Osteocyte (in vitro differentiated cells): ENCODE data around the gene GFER. TPM values are rescaled to one million over a fixed set of nuclear protein-coding genes. Genes with fewer than 3 reads are reported as not detected.

Experiments
- DNase-seq: peaks from one replicate; pipeline ENCODE4 v3.0.0; 2021; ENCODE audit warnings: mixed read lengths; ENCODE audit not compliant: unreplicated experiment; ENCODE audit errors: extremely low spot score
- H3K27ac Mint-ChIP-seq: one replicate; pipeline ENCODE4 v1.8.0; 2021; ENCODE audit warnings: mild to moderate bottlenecking, mixed read lengths; ENCODE audit not compliant: unreplicated experiment
- H3K27me3 Mint-ChIP-seq: one replicate; pipeline ENCODE4 v1.8.0; 2021; ENCODE audit warnings: mixed read lengths; ENCODE audit not compliant: unreplicated experiment
- H3K36me3 Mint-ChIP-seq: one replicate; pipeline ENCODE4 v1.8.0; 2021; ENCODE audit warnings: mixed read lengths; ENCODE audit not compliant: unreplicated experiment
- H3K4me1 Mint-ChIP-seq: one replicate; pipeline ENCODE4 v1.8.0; 2021; ENCODE audit warnings: mixed read lengths; ENCODE audit not compliant: unreplicated experiment
- H3K4me3 Mint-ChIP-seq: one replicate; pipeline ENCODE4 v1.8.0; 2021; ENCODE audit warnings: mild to moderate bottlenecking, moderate library complexity, mixed read lengths; ENCODE audit not compliant: unreplicated experiment
- H3K9me3 Mint-ChIP-seq: one replicate; pipeline ENCODE4 v1.8.0; 2021; ENCODE audit warnings: mixed read lengths; ENCODE audit not compliant: unreplicated experiment
- total RNA-seq: library from RNA; stranded (reverse); gene quantifications from 2 replicates; pipeline ENCODE4 v1.2.1, GENCODE V29; 2021
- TF ChIP-seq, protein P1 (sequence below): fragments of 200-600 bp; sonication (generic); IDR thresholded peaks from 2 replicates; pipeline ENCODE4 v1.5.0; 2021; ENCODE audit warnings: antibody characterized with exemption, mild to moderate bottlenecking, moderate library complexity

GFER gene
- total RNA-seq, 1 donor from 2014 or later = 24.7 TPM

DNA sequence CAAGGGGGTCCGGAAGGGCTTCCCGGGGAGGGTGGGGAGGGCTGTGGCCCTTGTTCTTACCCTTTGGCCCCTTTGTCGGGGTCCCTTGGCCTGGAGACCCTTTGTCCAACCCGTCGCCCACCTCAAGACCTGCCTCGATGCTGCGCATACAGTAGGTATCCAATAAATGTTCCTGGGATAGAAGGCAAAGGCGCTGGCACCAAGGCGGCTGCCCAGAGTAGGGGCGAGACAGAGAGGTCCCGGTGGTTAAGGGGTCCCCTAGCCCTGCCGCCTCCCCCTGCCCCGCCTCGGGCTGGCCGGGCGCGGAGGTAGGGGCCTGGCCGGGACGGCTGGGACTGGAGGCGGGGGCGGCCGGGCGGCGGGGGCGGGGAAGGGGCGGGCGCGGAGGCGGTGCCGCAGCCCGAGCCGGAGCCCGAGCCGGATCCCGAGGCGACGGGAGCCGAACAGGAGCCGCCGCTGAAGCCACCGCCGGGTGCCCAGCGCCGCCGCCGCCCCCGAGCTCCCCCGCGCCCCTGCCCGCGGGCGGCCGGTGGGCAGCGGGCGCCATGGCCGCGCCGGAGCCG is 42.5 kb downstream of the GFER start, which contains the start of gene NHERF2:
Gene NHERF2, plus strand, starts transcription at position 442 of the 563 bp plus-strand sequence. Its CDS starts 104 bp downstream, at position 546.
- Mint-ChIP-seq H3K27me3 (peaks cover under 1% of the 10 kb centered on the region), H3K27ac (peak within 1 kb of the TSS; percentile 52), H3K4me3 (peak within 1 kb of the TSS; percentile 84), H3K9me3 (no peaks in the 10 kb centered on the region), H3K36me3 (peaks cover 1% of the 10 kb centered on the region), H3K4me1 (peaks cover 52% of the 10 kb centered on the region)
- DNase-seq = peak; percentile 85
- TF ChIP-seq, protein P1, sequence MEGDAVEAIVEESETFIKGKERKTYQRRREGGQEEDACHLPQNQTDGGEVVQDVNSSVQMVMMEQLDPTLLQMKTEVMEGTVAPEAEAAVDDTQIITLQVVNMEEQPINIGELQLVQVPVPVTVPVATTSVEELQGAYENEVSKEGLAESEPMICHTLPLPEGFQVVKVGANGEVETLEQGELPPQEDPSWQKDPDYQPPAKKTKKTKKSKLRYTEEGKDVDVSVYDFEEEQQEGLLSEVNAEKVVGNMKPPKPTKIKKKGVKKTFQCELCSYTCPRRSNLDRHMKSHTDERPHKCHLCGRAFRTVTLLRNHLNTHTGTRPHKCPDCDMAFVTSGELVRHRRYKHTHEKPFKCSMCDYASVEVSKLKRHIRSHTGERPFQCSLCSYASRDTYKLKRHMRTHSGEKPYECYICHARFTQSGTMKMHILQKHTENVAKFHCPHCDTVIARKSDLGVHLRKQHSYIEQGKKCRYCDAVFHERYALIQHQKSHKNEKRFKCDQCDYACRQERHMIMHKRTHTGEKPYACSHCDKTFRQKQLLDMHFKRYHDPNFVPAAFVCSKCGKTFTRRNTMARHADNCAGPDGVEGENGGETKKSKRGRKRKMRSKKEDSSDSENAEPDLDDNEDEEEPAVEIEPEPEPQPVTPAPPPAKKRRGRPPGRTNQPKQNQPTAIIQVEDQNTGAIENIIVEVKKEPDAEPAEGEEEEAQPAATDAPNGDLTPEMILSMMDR = no peak

DNA sequence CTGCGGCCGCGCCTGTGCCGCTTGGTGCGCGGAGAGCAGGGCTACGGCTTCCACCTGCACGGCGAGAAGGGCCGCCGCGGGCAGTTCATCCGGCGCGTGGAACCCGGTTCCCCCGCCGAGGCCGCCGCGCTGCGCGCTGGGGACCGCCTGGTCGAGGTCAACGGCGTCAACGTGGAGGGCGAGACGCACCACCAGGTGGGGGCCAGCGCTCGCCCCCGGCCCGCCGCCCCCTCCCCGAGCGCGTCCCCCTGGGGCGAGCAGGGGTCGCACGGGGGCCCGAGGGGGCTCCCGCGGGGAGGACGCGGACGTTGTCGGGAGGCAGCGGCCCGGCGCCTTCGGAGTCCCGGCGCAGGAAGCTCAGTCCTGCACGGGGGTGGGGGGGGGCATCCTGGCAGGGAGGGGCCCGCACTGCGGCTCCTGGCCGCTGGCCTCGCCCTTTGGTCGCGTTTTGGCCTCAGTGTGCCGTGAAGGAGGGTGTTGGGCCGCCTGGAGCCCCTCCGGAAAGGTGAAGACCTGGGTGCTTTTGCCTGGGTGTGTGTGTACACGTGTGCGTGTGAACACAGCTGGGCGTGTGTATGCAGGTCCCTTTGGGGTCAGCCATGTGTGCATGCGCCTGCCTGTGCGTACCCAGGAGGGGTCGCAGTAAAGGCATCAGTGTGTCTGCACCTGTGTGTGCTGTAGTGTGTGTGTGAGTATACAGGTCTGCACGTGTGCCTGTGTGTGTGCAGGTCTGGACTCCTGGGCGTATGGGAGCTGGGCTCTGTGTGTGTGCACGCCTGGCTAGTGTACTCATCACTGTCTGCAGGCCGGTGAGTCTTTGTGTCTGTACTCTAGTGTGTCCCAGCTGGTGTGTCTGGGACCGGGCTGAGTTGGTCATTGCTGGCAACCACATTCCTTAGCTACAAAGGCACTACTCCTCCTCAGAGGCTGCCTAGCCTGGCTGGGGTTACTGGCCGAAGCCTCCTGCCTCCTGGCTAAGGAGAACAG is 43.3 kb downstream of the GFER start:
- H3K27me3 Mint-ChIP-seq = no peaks in the 10 kb centered on the region
- DNase-seq = no peak
- H3K9me3 Mint-ChIP-seq = no peaks in the 10 kb centered on the region
- peaks cover 60% of the 10 kb centered on the region for H3K4me1 Mint-ChIP-seq
- H3K27ac Mint-ChIP-seq = peak overlapping the region; percentile 52
- peaks cover 1% of the 10 kb centered on the region for H3K36me3 Mint-ChIP-seq
- TF ChIP-seq, protein P1 = no peak
- peak overlapping the region; percentile 84 for H3K4me3 Mint-ChIP-seq

DNA sequence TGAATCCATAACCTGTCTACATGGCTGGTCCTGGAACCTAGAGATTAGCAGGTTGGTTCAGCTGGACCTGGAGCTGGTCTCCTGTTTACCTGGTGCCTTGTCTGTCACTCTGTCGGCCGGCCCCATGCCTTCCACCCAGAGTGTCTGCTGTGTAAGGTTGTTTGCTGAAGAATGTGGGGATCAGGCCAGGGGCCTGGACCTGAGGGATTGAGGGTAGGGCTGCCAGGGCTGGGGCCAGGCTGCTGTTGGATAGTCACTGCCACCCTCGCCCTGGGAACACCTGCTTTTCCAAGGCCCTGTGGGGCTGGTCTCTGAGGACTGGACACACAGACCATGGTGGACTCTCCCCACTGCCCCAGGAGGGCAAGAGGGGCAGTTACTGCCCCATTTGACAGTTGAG is 44.2 kb downstream of the GFER start:
- Mint-ChIP-seq H3K27me3 (no peaks in the 10 kb centered on the region), H3K4me1 (peaks cover 58% of the 10 kb centered on the region), H3K4me3 (peak overlapping the region; percentile 84)

DNA sequence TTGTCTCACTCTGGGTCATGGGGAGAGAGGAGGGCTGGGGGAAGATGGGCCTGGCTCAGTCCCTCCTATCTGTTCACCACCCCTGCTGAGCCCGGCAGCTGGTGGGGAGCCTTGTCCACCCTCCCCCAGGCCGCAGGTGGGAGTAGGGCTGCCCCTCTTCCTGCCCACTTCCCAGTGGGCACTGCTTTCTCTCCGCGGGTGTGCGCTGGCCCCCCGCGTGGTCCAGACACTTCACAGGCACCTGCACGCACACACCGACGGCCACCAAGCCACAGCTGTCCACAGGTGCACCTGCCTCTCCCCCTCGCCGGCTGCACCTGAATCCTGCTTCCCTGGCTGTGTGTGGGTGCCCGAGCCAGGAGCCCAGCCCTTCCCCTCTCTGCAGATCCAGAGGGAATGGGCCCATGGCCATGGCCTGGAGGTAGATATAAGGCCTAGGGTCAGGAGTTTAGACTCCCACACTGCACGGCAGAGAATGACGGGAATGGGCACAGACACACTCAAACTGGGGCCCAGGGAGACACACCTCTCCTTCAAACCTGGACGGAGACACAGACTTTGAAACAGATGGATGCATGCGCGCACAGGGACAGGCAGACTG is 44.7 kb downstream of the GFER start:
- H3K4me3 Mint-ChIP-seq = peak overlapping the region; percentile 84
- H3K27ac Mint-ChIP-seq = peak overlapping the region; percentile 18
- no peaks in the 10 kb centered on the region for H3K9me3 Mint-ChIP-seq
- no peak for DNase-seq
- no peaks in the 10 kb centered on the region for H3K27me3 Mint-ChIP-seq
- TF ChIP-seq, protein P1 = no peak
- peaks cover 1% of the 10 kb centered on the region for H3K36me3 Mint-ChIP-seq
- peaks cover 61% of the 10 kb centered on the region for H3K4me1 Mint-ChIP-seq

More for the DNA sequence above, 44.2 kb downstream of the GFER start:
- Mint-ChIP-seq H3K9me3 (no peaks in the 10 kb centered on the region), H3K27ac (no peak overlapping the region), H3K36me3 (peaks cover 1% of the 10 kb centered on the region)
- TF ChIP-seq, protein P1 = no peak
- DNase-seq = no peak
